Lung microvascular endothelial cell (primary cell): ENCODE measurements around the gene NR4A3. TPM values are rescaled to one million over a fixed set of nuclear protein-coding genes. Genes with fewer than 3 reads are reported as not detected.

Experiments used
- DNase-seq, 2 donors: peaks; one replicate each; pipeline versions ENCODE4 v3.0.0 to v3.0.0-alpha.2; 2010; ENCODE audit warnings: low read depth in 2 of 2
- total RNA-seq: library from RNA; depleted of rRNA; stranded (reverse); fragments of >200 nt; gene quantifications from 2 replicates; pipeline ENCODE4 v1.2.1, GENCODE V29; 2014

NR4A3 gene
- total RNA-seq, 1 donor from 2014 or later = under 0.01 TPM

- DNase-seq = no peak
Observed at GRCh38 chr9:99873943-99874584, 52.4 kb downstream of the NR4A3 start.

GRCh38 chr9:99876190-99876589, 54.5 kb downstream of the NR4A3 start:
- DNase-seq = no peak

- DNase-seq = no peak
Observed at GRCh38 chr9:99878651-99879050, 57.0 kb downstream of the NR4A3 start.

GRCh38 chr9:99881769-99882168, 60.1 kb downstream of the NR4A3 start:
- DNase-seq = no peak

GRCh38 chr9:99885747-99886146, 64.1 kb downstream of the NR4A3 start:
- DNase-seq = no peak

- no peak for DNase-seq
Observed at GRCh38 chr9:99889120-99889519, 67.4 kb downstream of the NR4A3 start.

GRCh38 chr9:99894826-99895225, 73.1 kb downstream of the NR4A3 start:
- DNase-seq = no peak

- DNase-seq = no peak
Observed at GRCh38 chr9:99895510-99895909, 73.8 kb downstream of the NR4A3 start.

- no peak for DNase-seq
Observed at GRCh38 chr9:99896119-99896518, 74.4 kb downstream of the NR4A3 start.

- no peak for DNase-seq
Observed at GRCh38 chr9:99903393-99903792, 81.7 kb downstream of the NR4A3 start.

- peak; percentile 13 to 31 for DNase-seq
Observed at GRCh38 chr9:99905833-99906402, 84.2 kb downstream of the NR4A3 start.

GRCh38 chr9:99906403-99907207, 84.9 kb downstream of the NR4A3 start, which contains the start of gene STX17:
Gene STX17, plus strand, starts transcription at chr9:99906654. Its CDS starts 8,586 bp downstream, at chr9:99915240.
- peak; percentile 79 to 83 for DNase-seq

- no peak for DNase-seq
Observed at GRCh38 chr9:99907208-99907532, 85.5 kb downstream of the NR4A3 start.

GRCh38 chr9:99911600-99911999, 89.9 kb downstream of the NR4A3 start:
- DNase-seq = no peak

Other genes starting within 250 kb of the NR4A3 start
- gene STX17, start 84.8 kb downstream of the NR4A3 start, total RNA-seq = 11.6 and 11.9 TPM in 2 replicates